CD4-positive, alpha-beta T cell treated with Interleukin-4 for 1 hour (primary cell): Measurements from ENCODE around the gene RUNX1.

Experiments
- DNase-seq, 2 donors: peaks; one replicate each; pipeline ENCODE4 v3.0.0-alpha.2; 2020 to 2022

Gene RUNX1

GRCh38 chr21:35048706-35049617, at the start of gene RUNX1:
Gene RUNX1 (minus strand): TSS chr21:35049302.
- peak; percentile 89 to 92 for DNase-seq

GRCh38 chr21:35097525-35097924, 48.4 kb upstream of the RUNX1 start:
- no peak for DNase-seq

GRCh38 chr21:35096959-35097358, 47.9 kb upstream of the RUNX1 start:
- DNase-seq: no peak

- no peak for DNase-seq
These were observed 46.8 kb upstream of the RUNX1 start for GRCh38 chr21:35095859-35096291.

- DNase-seq: no peak
These were observed 44.4 kb upstream of the RUNX1 start for GRCh38 chr21:35093514-35093913.

- DNase-seq: no peak
These were observed 42.4 kb upstream of the RUNX1 start for GRCh38 chr21:35091496-35091895.

GRCh38 chr21:35090403-35090802, 41.3 kb upstream of the RUNX1 start:
- DNase-seq: no peak

GRCh38 chr21:35088319-35088771, 39.2 kb upstream of the RUNX1 start:
- DNase-seq: no peak

- no peak for DNase-seq
These were observed 37.3 kb upstream of the RUNX1 start for GRCh38 chr21:35086357-35086756.

GRCh38 chr21:35084869-35085268, 35.8 kb upstream of the RUNX1 start:
- no peak for DNase-seq

GRCh38 chr21:35083246-35083645, 34.1 kb upstream of the RUNX1 start:
- no peak for DNase-seq

- no peak for DNase-seq
These were observed 32.8 kb upstream of the RUNX1 start for GRCh38 chr21:35081861-35082260.

GRCh38 chr21:35079181-35079580, 30.1 kb upstream of the RUNX1 start:
- DNase-seq: no peak

GRCh38 chr21:35077975-35078374, 28.9 kb upstream of the RUNX1 start:
- no peak for DNase-seq

GRCh38 chr21:35077466-35077865, 28.4 kb upstream of the RUNX1 start:
- DNase-seq: no peak

- no peak for DNase-seq
These were observed 26.4 kb upstream of the RUNX1 start for GRCh38 chr21:35075546-35075945.

- no peak for DNase-seq
These were observed 23.9 kb upstream of the RUNX1 start for GRCh38 chr21:35072960-35073359.

GRCh38 chr21:35072557-35072956, 23.5 kb upstream of the RUNX1 start:
- DNase-seq: no peak

- no peak for DNase-seq
These were observed 22.2 kb upstream of the RUNX1 start for GRCh38 chr21:35071347-35071746.

GRCh38 chr21:35070436-35070835, 21.3 kb upstream of the RUNX1 start:
- DNase-seq: no peak

- DNase-seq: no peak
These were observed 17.7 kb upstream of the RUNX1 start for GRCh38 chr21:35066824-35067223.

GRCh38 chr21:35063428-35064172, 14.5 kb upstream of the RUNX1 start:
- DNase-seq: no peak

GRCh38 chr21:35062016-35062415, 12.9 kb upstream of the RUNX1 start:
- DNase-seq: no peak

- no peak for DNase-seq
These were observed 10.6 kb upstream of the RUNX1 start for GRCh38 chr21:35059742-35060141.
